Measurements from ENCODE around the gene PDIA4.
"Not testable (repeated sequence)": the region's sequence is repeated elsewhere in the genome, so short reads cannot be mapped to it uniquely, and the experiment has no call there.

The PDIA4 gene, protein sequence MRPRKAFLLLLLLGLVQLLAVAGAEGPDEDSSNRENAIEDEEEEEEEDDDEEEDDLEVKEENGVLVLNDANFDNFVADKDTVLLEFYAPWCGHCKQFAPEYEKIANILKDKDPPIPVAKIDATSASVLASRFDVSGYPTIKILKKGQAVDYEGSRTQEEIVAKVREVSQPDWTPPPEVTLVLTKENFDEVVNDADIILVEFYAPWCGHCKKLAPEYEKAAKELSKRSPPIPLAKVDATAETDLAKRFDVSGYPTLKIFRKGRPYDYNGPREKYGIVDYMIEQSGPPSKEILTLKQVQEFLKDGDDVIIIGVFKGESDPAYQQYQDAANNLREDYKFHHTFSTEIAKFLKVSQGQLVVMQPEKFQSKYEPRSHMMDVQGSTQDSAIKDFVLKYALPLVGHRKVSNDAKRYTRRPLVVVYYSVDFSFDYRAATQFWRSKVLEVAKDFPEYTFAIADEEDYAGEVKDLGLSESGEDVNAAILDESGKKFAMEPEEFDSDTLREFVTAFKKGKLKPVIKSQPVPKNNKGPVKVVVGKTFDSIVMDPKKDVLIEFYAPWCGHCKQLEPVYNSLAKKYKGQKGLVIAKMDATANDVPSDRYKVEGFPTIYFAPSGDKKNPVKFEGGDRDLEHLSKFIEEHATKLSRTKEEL

DNA sequence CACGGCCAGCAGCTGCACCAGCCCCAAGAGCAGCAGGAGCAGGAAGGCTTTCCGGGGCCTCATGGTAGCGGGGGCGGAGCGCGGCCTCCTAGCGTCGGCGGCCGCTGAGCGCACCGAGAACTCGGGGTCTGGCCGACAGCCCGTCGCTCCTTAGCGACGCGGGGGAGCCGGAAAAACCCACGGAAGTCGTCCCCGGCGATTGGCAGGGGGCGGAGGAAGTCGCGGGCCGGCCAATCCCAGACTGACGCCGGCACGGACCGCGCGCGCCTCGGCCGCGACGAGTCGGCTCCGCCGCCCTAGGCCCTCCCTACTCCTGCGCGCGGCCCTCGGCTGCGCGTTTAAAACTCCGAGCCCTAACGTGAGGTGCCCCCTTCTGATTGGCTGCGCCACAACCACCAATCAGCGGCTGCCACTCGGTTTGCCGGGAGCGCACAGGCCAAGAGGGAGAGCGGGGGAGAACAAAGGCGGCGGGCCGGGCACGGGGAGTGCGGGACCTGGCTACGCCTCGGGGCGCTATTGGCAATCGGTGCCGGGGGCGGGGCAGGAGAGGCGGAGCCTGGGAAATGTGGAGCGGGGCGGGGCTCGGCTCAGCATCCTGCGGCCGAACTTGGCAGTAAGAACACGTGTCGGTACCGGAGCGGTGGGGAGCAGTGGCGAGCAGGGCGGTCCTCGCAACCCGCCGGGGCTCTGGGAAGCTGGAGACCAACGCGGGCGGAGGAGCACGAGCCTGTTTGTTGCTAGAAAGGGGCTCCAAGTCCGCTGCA lies at the start of gene PDIA4:
TSS of gene PDIA4 (minus strand) at position 160 of the 764 bp plus-strand sequence. CDS start at position 63, 97 bp downstream.
- DNase-seq = peak; percentile 99

- no peak for DNase-seq
Measured at GRCh38 chr7:149077594-149077993, 49.3 kb upstream of the PDIA4 start.

DNA sequence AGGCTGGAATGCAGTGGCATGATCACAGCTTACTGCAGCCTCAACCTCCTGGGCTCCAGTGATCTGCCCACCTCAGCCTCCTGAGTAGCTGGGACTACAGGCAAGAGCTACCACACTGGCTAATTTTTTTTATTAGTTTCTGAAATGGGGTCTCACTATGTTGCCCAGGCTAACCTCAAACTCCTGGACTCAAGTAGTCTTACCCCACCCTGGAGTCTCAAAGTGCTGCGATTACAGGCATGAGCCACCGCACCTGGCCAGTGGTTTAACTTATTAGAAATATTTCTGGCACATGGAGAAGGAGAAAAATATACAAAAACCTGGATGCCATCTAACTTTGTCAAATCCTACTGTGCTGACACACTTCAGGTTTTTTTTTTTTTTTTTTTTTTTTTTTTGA lies 47.0 kb upstream of the PDIA4 start:
- no peak for DNase-seq

DNA sequence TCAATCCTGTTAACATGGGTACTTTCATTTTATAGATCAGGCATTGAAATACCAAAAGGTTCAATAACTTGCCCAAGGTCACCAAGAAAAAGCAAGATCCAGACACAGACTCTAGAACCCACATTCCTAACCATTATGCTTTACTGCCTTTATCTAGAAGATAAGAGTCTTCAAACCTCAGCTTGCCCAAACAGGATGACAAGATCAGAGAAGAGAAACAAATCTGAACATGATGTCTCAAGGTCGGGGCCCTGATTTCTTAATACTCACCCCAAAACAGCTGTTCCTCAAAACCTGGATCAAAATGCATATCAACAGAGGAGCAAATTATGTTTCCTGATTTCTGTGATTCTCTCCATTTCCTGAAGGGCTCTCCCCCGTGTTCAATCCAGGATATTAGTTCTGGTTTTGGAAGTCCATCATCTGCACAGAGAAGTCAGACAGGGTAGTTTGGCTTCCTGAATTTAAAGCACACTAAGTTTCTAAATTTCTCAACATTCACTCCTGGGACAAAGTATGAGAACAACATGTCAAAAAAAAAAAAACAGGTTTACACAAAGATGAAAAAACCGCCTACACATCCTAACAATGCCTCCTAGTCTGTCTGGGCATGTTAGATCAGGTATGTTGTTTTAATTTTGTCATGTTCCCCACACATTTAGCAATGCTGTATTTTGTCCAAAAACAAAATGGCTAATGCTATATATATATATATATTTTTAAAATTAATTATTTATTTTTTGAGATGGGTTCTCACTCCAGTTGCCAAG lies 46.0 kb upstream of the PDIA4 start:
- DNase-seq = no peak

GRCh38 chr7:149072438-149072775 lies 44.1 kb upstream of the PDIA4 start:
- no peak for DNase-seq

- DNase-seq = peak; percentile 59
Measured at GRCh38 chr7:149071641-149072437, 43.5 kb upstream of the PDIA4 start.

- DNase-seq = no peak
Measured at GRCh38 chr7:149071182-149071635, 42.9 kb upstream of the PDIA4 start.

GRCh38 chr7:149070372-149071125 lies 42.2 kb upstream of the PDIA4 start:
- no peak for DNase-seq

GRCh38 chr7:149067869-149068268 lies 39.6 kb upstream of the PDIA4 start:
- DNase-seq = no peak

DNA sequence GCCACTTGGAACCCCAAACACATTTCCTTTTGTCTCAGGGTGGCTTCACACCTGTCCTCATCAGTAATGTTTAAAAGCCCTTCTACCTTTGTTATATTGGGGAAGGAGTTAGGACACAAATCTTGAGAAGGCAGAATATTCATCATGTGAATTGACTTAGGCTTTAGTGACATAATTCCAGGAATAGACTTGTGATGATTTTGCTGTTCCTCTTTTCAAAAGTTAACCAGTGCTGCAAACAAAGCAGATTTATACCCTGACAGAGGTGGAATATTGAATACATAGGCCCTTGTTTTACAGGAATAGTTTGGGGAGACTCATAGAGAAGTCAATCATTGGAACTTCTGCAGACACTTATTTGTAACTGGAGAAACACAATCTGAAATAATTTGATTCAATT lies 35.2 kb upstream of the PDIA4 start:
- DNase-seq = no peak

GRCh38 chr7:149062217-149062899 lies 34.1 kb upstream of the PDIA4 start:
- not testable (repeated sequence) for DNase-seq

GRCh38 chr7:149060156-149060555 lies 31.9 kb upstream of the PDIA4 start:
- no peak for DNase-seq

DNA sequence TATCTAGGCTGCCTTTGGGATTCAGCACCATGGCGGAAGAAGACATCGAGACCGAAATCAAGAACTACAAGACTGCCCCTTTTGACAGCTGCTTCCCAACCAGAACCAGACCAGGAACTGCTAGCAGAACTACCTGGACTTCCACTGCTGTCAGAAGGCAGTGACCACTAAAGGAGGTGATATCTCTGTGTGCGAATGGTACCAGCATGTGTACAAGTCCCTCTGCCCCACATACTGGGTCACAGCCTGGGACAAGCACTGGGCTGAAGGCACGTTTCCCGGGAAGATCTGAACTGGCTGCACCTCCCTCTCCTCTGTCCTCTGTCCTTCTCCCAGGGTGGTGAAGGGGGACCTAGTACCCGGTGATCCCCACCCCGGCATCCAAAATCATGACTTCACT lies 25.6 kb upstream of the PDIA4 start:
- no peak for DNase-seq

DNA sequence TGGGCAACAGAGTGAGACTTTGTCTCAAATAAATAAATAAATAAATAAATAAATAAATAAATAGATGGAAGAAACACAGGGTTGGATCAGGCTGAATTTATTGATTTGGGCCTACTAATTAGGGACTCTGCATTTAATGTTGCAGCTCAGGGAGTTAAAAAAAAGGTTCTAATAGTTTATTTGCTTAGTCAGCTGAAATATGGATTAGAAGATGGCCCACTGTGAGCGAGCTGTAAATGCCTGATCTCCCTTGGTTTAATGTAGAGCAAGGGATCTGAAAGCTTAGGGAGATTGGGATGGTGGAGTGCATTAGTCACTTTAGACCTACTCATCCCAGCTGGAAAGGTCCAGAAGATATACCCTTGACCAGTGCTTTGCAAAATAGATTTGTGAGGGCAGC lies 25.1 kb upstream of the PDIA4 start:
- no peak for DNase-seq

DNA sequence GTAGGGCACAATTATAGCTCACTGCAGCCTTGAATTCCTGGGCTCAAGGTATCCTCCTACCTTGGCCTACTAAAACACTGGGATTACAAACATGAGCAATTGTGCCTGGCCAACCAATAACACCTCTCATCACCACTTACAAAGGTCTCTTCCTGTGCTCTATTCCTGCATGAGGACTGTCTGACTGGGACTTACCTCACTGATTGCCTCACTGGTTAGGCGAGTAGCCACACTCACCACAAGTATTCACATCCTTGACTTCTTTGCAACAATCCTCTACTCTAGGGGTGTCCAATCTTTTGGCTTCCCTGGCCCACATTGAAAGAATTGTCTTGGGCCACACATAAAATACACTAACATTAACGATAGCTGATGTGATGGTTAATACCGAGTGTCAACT lies 22.6 kb upstream of the PDIA4 start:
- DNase-seq = no peak

GRCh38 chr7:149048805-149049204 lies 20.5 kb upstream of the PDIA4 start:
- no peak for DNase-seq

GRCh38 chr7:149046416-149046815 lies 18.1 kb upstream of the PDIA4 start:
- DNase-seq = no peak

- DNase-seq = no peak
Measured at GRCh38 chr7:149043936-149044335, 15.6 kb upstream of the PDIA4 start.

GRCh38 chr7:149041350-149041749 lies 13.0 kb upstream of the PDIA4 start:
- no peak for DNase-seq

- DNase-seq = not testable (repeated sequence)
Measured at GRCh38 chr7:149038641-149039040, 10.3 kb upstream of the PDIA4 start.

GRCh38 chr7:149036676-149037075 lies 8.4 kb upstream of the PDIA4 start:
- no peak for DNase-seq

Measured in CD4-positive, alpha-beta T cell treated with Interleukin-15 for 1 hour (primary cell).